Tibial nerve (tissue), 4 donors: ENCODE data around the gene PKP1.

ENCODE experiments used
- EP300 ChIP-seq, 2 donors: sonication (generic); formaldehyde crosslinking; IDR thresholded peaks; one replicate each; pipeline ENCODE4 v1.6.1; 2017; ENCODE audit warnings: antibody characterized with exemption in 2 of 2, mild to moderate bottlenecking in 1 of 2
- POLR2A ChIP-seq, 2 donors: fragments of 450-650 bp; IDR thresholded peaks; one replicate each; pipeline ENCODE4 v1.6.1; 2017; ENCODE audit warnings: antibody characterized with exemption in 2 of 2, mild to moderate bottlenecking in 2 of 2, moderate library complexity in 2 of 2
- TF ChIP-seq, protein P1 (sequence below), 5 experiments: fragments of 200-600 bp in 3 of 5; fragments of 450-650 bp in 2 of 5; sonication (generic) in 3 of 5; IDR thresholded peaks; one replicate each; pipeline ENCODE4 v1.5.1; 2016 to 2019; ENCODE audit warnings: antibody characterized with exemption in 5 of 5, mild to moderate bottlenecking in 3 of 5, moderate library complexity in 2 of 5

DNA sequence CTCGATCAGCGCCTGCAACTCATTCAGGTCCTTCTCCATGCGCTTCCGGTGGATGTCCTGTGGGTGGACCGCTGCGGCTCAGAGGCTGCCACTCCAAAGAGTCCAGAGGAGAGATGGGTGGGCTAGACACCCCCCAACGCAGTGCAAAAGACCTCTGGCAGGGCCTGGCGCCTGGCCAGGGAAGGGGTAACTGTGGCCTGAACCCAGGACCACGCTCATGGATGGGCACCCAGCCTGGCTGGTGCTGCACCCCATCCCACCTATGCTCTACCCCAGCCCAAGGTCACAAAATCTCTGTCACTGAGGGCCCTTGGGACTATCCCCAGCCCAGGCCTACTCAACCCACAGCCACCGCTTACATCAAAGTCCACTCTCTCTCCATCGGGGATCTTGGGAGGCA, 81.9 kb downstream of the PKP1 start:
- TF ChIP-seq EP300 (IDR thresholded peaks at IDR 0.05) (no peak), POLR2A (IDR thresholded peaks at IDR 0.05) (no peak)
- TF ChIP-seq, protein P1, sequence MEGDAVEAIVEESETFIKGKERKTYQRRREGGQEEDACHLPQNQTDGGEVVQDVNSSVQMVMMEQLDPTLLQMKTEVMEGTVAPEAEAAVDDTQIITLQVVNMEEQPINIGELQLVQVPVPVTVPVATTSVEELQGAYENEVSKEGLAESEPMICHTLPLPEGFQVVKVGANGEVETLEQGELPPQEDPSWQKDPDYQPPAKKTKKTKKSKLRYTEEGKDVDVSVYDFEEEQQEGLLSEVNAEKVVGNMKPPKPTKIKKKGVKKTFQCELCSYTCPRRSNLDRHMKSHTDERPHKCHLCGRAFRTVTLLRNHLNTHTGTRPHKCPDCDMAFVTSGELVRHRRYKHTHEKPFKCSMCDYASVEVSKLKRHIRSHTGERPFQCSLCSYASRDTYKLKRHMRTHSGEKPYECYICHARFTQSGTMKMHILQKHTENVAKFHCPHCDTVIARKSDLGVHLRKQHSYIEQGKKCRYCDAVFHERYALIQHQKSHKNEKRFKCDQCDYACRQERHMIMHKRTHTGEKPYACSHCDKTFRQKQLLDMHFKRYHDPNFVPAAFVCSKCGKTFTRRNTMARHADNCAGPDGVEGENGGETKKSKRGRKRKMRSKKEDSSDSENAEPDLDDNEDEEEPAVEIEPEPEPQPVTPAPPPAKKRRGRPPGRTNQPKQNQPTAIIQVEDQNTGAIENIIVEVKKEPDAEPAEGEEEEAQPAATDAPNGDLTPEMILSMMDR (IDR thresholded peaks at IDR 0.05) = no peak
